GM19468 (cell line): ENCODE results near the gene LRRC46.

ENCODE experiments used
- ATAC-seq: cut with Tn5 transposase; IDR thresholded peaks from one replicate; pipeline ENCODE4 v1.9.1; 2021; ENCODE audit warnings: mild to moderate bottlenecking, moderate library complexity, moderate number of reproducible peaks; ENCODE audit not compliant: unreplicated experiment; ENCODE audit errors: extremely low read depth

Gene LRRC46

GRCh38 chr17:47808830-47809480, 22.5 kb upstream of the LRRC46 start:
- no peak for ATAC-seq

- no peak for ATAC-seq
These were observed 21.2 kb upstream of the LRRC46 start for GRCh38 chr17:47810200-47810821.

- no peak for ATAC-seq
These were observed 20.4 kb upstream of the LRRC46 start for GRCh38 chr17:47810901-47811635.

- no peak for ATAC-seq
These were observed 19.8 kb upstream of the LRRC46 start for GRCh38 chr17:47811709-47812108.

GRCh38 chr17:47812146-47812920, 19.1 kb upstream of the LRRC46 start:
- no peak for ATAC-seq

GRCh38 chr17:47813077-47813476, 18.4 kb upstream of the LRRC46 start:
- no peak for ATAC-seq

- ATAC-seq, result no peak
These were observed 17.9 kb upstream of the LRRC46 start for GRCh38 chr17:47813512-47814031.

- no peak for ATAC-seq
These were observed 16.2 kb upstream of the LRRC46 start for GRCh38 chr17:47815106-47815918.

GRCh38 chr17:47816111-47816735, 15.2 kb upstream of the LRRC46 start:
- no peak for ATAC-seq

GRCh38 chr17:47816947-47817346, 14.5 kb upstream of the LRRC46 start:
- ATAC-seq, result no peak

- ATAC-seq, result no peak
These were observed 13.3 kb upstream of the LRRC46 start for GRCh38 chr17:47818002-47818695.

- ATAC-seq, result no peak
These were observed 12.0 kb upstream of the LRRC46 start for GRCh38 chr17:47819475-47819874.

- ATAC-seq, result no peak
These were observed 11.3 kb upstream of the LRRC46 start for GRCh38 chr17:47820033-47820789.

GRCh38 chr17:47821031-47821423, 10.4 kb upstream of the LRRC46 start:
- ATAC-seq, result no peak

- peak; percentile 24 for ATAC-seq
These were observed 9.8 kb upstream of the LRRC46 start, which contains the start of gene OSBPL7 for GRCh38 chr17:47821424-47822391. Gene OSBPL7, minus strand, starts transcription at chr17:47821794. Its CDS starts 1,516 bp downstream, at chr17:47820278.

GRCh38 chr17:47822785-47823184, 8.7 kb upstream of the LRRC46 start:
- ATAC-seq, result no peak

- no peak for ATAC-seq
These were observed 8.0 kb upstream of the LRRC46 start for GRCh38 chr17:47823519-47823918.
